Stomach (tissue), 4 donors: ENCODE results near the gene AMBP.

Experiments
- POLR2A ChIP-seq, 4 donors: fragments of 450-650 bp; IDR thresholded peaks; one replicate each; pipeline ENCODE4 v1.6.1; 2016; ENCODE audit warnings: antibody characterized with exemption in 4 of 4, control low read depth in 2 of 4, mild to moderate bottlenecking in 1 of 4, moderate library complexity in 1 of 4
- TF ChIP-seq, protein P1 (sequence below), 7 experiments: fragments of 450-650 bp in 4 of 7; fragments of 200-600 bp in 3 of 7; sonication (generic) in 3 of 7; IDR thresholded peaks; one replicate each; pipeline ENCODE4 v1.5.1; 2016 to 2019; ENCODE audit warnings: antibody characterized with exemption in 7 of 7, control low read depth in 2 of 7, mild to moderate bottlenecking in 1 of 7

GRCh38 chr9:114029311-114030170 lies 48.6 kb downstream of the AMBP start:
- TF ChIP-seq, protein P1, sequence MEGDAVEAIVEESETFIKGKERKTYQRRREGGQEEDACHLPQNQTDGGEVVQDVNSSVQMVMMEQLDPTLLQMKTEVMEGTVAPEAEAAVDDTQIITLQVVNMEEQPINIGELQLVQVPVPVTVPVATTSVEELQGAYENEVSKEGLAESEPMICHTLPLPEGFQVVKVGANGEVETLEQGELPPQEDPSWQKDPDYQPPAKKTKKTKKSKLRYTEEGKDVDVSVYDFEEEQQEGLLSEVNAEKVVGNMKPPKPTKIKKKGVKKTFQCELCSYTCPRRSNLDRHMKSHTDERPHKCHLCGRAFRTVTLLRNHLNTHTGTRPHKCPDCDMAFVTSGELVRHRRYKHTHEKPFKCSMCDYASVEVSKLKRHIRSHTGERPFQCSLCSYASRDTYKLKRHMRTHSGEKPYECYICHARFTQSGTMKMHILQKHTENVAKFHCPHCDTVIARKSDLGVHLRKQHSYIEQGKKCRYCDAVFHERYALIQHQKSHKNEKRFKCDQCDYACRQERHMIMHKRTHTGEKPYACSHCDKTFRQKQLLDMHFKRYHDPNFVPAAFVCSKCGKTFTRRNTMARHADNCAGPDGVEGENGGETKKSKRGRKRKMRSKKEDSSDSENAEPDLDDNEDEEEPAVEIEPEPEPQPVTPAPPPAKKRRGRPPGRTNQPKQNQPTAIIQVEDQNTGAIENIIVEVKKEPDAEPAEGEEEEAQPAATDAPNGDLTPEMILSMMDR (IDR thresholded peaks at IDR 0.05), result no peak
- TF ChIP-seq POLR2A (IDR thresholded peaks at IDR 0.05), result no peak
